VCaP (cell line): Measurements from ENCODE around the gene TPST2.

ENCODE experiments used
- H3K27ac ChIP-seq: fragments of 450-650 bp; 2 replicates; pipeline ENCODE4 v1.5.1; 2017
- TF ChIP-seq, protein P1 (sequence below): fragments of 450-650 bp; conservative IDR thresholded peaks from 2 replicates; pipeline ENCODE4 v1.5.1; 2017; ENCODE audit warnings: mild to moderate bottlenecking, moderate library complexity

Gene TPST2

GRCh38 chr22:26516503-26516902, 73.4 kb downstream of the TPST2 start:
- no peak overlapping the region for H3K27ac ChIP-seq
- TF ChIP-seq, protein P1, sequence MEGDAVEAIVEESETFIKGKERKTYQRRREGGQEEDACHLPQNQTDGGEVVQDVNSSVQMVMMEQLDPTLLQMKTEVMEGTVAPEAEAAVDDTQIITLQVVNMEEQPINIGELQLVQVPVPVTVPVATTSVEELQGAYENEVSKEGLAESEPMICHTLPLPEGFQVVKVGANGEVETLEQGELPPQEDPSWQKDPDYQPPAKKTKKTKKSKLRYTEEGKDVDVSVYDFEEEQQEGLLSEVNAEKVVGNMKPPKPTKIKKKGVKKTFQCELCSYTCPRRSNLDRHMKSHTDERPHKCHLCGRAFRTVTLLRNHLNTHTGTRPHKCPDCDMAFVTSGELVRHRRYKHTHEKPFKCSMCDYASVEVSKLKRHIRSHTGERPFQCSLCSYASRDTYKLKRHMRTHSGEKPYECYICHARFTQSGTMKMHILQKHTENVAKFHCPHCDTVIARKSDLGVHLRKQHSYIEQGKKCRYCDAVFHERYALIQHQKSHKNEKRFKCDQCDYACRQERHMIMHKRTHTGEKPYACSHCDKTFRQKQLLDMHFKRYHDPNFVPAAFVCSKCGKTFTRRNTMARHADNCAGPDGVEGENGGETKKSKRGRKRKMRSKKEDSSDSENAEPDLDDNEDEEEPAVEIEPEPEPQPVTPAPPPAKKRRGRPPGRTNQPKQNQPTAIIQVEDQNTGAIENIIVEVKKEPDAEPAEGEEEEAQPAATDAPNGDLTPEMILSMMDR, result no peak

- no peak overlapping the region for H3K27ac ChIP-seq
- TF ChIP-seq, protein P1, result no peak
These were observed 74.0 kb downstream of the TPST2 start for GRCh38 chr22:26515931-26516330.

DNA sequence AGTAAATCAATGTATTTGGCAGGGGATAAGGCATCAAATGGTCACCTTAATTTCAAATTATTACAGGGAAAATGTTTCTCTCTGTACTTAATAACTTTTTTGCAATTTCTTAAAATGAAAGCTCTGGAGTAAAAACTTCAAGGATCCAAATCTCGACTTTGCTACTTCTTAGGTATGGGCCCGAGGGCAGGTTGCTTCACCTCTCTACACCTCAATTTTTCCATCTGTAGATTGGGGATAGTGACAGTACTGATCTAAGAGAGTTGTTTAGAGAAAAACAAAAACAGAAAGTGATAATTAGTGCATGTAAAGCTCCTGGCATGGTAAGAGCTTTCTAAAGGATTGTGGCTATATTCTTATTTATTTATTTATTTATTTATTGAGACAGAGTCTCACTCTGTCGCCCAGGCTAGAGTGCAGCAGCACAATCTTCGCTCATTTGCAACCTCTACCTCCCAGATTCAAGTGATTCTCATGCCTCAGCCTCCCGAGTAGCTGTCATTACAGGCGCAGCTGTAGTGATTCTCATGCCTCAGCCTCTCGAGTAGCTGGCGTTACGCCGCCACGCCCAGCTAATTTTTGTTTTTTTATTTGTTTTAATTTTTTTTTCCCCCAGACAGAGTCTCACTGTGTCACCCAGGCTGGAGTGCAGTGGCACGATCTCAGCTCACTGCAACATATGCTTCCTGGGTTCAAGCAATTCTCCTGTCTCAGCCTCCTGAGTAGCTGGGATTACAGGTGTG, 75.3 kb downstream of the TPST2 start:
- TF ChIP-seq, protein P1, result no peak
- H3K27ac ChIP-seq, result no peak overlapping the region

DNA sequence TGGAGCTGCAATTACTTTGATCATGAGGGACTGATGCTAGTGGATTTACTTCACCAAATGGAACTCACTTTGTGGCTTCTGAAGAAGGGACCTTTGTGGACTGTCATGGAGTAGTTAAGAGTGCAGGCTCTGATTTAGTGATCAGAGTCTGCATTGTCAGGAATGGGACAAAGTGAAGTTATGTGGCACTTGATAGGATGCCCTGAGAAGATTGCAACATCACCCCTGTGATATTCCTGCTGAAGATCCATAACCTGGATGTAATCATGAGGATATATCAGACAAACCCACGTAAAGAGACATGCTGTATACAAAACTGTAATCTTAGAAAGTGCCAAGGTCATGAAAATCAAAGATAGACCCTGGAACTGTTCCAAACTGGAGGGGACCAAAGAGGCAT, 76.1 kb downstream of the TPST2 start:
- H3K27ac ChIP-seq, result no peak overlapping the region
- TF ChIP-seq, protein P1, result no peak

DNA sequence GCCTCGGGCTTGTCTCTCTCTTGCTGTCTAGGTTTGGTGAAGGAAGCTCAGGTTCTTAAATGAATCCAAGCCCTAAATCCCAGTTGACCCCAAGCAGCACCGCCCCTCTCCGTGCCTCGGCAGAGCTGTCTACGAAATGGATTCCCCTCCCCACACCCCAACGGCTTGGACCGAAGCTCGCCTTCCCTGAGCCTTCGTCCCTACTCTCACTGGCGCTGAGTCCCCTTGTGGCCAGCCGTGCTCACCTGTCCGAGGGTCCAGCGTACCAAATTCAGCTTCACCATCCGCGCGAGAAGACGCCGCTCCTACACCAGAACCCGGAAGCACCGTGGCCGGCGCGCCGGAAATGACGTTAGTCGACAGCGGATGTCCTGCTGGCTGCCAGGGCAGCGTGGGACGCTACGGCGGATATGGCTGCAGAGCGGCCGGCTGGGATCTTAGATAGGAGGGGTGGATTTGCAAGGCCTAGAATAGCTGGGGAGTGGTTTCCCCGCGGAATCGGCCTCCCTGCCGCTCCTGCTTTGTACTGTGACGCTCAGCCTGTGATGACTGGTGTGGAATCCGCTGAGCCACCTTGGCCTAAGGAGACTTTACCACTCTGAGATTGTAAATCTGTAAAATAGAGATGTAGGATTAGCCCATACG, 77.7 kb downstream of the TPST2 start, which contains the start of gene TFIP11:
Gene TFIP11 (minus strand): TSS at position 325 of the 645 bp plus-strand sequence. CDS start 2,201 bp downstream, outside the sequence.
- TF ChIP-seq, protein P1, result no peak
- peak within 1 kb of the TSS; percentile 72 for H3K27ac ChIP-seq

DNA sequence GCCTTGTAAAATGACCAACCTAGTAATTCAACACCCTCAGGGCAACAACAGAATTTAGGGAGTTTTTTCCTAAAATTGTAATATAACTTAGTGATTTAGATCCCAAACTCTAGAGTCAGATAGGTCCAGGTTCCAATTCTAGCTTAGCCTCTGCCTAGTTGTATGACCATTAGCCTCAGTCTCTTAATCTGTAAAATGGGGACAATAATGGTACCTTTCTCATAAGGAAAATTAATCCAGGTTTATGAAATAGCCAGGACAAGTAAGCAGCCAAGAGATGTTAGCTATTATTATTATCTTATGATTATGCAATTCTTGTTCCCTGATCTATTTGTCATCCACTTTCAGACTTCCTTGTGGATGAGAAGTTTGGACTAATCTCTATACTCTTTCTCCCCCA, 81.8 kb downstream of the TPST2 start:
- H3K27ac ChIP-seq, result no peak overlapping the region
- TF ChIP-seq, protein P1, result no peak

- TF ChIP-seq, protein P1, result no peak
- no peak overlapping the region for H3K27ac ChIP-seq
These were observed 86.2 kb downstream of the TPST2 start for GRCh38 chr22:26503758-26504157.
